HG02852 (cell line): Measurements from ENCODE around the gene AK8.

Experiments used
- ATAC-seq: cut with Tn5 transposase; IDR thresholded peaks from one replicate; pipeline ENCODE4 v1.9.1; 2021; ENCODE audit warnings: mild to moderate bottlenecking, moderate library complexity; ENCODE audit not compliant: unreplicated experiment

AK8 gene

GRCh38 chr9:132745756-132746709 lies 132.1 kb downstream of the AK8 start:
- ATAC-seq: no peak

- ATAC-seq: no peak
Measured at GRCh38 chr9:132744881-132745755, 133.0 kb downstream of the AK8 start.

DNA sequence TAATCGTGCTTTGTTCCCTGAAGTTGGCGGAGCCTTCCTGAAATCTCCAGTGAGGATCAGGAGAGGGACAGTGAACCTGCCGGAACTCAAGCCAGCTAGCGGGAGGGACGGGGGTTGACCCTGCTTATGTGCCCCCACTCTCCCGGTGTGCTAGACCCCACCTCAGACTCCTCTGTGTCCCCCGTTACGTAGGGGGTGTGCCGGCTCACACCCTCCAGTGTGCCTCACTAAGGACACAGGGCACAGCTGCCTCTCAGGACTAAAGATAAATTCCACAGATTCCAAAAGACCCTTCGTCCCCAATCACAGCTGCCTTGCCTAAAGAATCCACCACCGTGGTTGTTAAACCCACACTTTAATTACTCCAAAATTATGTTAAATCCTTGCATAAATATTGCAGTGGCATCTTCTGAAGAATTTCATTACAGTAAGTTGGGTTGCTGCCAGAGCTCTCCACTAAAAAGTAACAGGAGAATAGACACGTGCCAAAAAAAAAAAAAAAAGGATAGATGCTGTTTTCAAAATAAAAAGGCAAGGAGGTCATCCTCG lies 134.1 kb downstream of the AK8 start:
- ATAC-seq: no peak

- no peak for ATAC-seq
Measured at GRCh38 chr9:132742821-132743311, 135.2 kb downstream of the AK8 start.

- ATAC-seq: no peak
Measured at GRCh38 chr9:132740526-132741309, 137.4 kb downstream of the AK8 start.

DNA sequence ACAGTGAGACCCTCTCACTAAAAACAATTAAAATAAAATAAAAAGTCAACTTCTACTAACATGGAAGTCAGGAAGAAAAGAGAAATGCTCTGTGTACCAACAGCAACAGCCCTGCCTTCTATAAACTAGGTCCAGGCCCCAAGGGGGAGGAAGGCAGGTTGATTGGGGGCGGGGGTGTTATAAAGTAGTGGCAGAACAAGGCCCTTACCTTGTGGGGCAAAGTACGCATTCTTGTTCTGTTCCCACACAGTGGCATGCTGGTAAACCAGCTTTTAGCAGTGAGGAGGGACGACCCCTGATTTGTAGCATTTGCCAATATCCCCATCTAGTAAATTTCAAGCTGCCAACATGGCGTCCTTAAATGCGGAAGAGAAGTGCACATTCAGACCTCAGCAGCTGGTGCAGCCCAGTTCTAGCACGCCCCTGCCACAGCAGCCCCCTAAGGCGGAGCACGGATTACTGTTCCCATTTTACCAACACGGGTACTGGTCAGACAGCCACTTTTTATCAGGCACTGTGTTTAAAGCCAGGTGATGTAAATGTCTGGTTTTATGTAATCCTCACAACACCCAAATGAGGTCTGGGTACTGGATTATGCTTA lies 138.3 kb downstream of the AK8 start:
- no peak for ATAC-seq

DNA sequence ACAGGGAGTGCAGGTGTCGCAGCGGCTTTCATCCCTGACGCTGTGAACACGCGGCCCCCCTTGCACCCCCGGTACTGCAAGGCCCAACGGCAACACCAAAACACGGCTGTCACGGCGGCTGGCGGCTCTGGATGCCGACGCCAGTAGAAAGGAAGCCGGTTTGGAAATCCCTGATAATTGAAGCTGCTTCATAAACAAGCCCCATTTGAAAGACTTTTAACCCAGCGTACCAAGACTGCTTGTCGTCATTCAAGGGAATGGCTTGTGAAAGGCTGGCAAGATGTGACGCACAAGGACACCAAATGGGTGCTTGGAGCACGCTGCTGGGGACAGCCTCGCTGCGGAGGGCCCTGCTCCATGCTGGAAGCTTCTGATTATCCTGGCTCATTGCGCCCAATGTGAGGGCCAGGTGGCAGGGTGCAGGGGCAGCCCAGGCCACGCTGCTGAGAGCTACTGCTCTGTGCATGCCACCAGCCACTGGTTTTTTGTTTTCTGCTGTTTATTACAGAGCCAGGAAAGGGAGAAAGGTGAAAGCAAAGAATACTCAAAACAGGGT lies 144.7 kb downstream of the AK8 start:
- no peak for ATAC-seq

- no peak for ATAC-seq
Measured at GRCh38 chr9:132732326-132733259, 145.5 kb downstream of the AK8 start.

DNA sequence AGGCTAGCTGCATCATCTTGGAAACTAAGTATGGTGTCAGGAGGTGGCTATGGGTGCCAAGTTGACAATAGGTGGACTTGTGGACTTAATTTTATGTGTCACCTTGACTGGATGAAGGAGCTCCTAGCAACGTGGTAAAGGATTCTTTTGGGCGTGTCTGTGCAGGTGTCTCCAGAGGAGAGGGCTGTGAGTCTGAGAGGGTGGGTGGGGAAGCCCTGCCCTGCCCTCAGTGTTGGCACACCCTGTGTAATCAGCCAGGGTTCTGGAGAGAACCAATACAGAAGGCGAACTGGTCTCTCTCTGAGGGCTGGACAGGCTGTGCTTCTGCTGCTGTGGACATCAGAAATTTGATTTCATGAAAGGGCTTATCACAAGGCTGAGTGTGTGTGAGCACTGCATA lies 146.9 kb downstream of the AK8 start:
- no peak for ATAC-seq

DNA sequence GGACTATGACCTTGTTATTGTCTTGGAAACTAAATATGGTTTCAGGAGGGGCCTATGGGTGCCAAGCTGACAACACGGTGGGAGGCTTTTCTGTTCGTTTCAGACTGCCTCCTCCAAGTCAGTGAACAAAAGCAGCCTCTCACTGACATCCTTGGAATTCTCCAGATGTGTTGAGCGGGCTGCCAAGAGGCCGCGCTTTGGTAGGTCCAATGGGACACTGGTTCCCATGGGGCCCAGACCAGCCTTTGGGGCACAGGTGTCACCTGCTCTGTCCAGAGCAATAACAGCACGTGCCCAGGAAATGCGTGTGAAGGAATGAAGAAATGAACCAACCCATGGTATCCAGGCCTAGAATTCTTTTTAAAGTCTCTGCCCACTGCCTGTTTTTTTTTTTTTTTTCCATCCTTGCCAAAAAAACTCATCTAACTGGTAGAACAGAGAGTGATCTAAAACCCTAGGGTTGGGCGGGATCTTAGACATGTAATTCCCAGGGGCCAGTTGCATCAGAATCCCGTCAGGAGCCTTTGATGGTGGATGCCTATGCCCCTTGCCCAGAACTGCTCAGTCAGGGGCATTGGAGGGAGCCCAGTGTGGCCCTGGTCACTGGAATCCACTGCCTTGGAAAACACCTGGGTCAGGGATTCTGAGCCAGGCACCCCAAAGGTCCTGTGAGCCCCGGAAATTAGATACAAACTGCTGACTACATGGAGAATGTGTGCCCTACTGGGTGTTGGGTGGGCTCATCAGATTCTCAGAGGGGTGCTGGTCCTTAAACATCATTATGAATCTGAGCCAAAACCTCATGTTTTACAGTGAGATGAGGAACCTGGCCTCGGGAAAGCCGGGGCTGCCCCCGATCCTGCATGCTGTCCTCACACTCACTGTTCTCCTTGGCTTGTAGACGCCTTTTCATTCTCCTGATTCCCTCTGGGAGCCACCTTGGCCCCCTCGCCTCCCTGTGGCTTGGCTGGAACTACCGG lies 147.7 kb downstream of the AK8 start:
- ATAC-seq: no peak

DNA sequence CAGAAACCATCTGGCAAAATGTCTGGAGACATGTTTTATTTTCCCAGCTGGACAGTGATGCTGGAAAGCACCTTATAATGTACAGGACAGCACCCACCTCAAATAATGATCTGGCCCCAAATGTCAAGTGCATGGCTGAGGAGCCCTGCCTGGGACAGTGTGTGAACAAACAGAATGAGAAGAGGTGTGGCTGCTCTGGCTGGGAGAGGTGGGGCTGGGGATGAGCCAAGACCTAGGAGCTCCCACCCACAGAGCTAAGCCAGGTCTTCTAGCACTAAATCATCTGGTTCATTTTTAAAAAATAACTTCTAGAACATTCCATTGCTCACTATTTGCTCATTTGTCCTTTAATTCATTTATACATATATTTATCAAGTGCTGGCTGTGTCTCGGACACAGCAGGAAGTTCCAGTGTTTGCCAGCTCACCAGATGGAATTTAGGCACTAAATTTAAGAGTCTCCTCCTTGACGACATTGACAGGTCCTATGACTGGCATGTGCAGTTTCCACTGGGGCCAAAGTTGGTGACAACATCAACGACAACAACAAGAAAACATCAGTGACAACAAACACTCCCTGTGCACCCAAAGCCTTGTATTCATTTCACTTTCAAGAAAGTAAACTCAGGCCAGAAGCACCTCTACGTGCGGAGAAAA lies 148.7 kb downstream of the AK8 start:
- ATAC-seq: no peak

- no peak for ATAC-seq
Measured at GRCh38 chr9:132728497-132728896, 149.6 kb downstream of the AK8 start.

DNA sequence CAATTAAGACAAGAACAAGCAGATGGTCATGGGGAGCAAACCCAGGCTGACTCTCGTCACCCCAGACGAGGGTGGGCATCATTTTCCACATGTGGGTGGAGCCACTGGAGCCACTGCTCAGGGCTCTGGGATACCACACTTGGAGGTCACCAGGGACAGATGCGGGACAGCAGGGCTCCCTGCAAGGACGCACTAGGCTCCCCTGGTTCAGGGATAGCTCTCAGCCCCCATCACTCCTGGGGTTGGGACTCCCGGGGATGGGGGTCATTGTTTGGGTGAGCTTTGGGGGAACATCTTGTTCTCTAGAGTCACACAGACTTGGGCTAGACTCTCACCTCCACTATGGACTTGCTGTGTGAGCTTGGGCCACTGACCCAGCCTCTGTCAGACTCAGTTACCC lies 150.0 kb downstream of the AK8 start:
- no peak for ATAC-seq

- no peak for ATAC-seq
Measured at GRCh38 chr9:132726576-132727130, 151.4 kb downstream of the AK8 start.

GRCh38 chr9:132725306-132725705 lies 152.8 kb downstream of the AK8 start:
- ATAC-seq: no peak

GRCh38 chr9:132723809-132724208 lies 154.3 kb downstream of the AK8 start:
- no peak for ATAC-seq
